H1 (cell line): ENCODE data around the gene S100A14. TPM values are rescaled to one million over a fixed set of nuclear protein-coding genes. Genes with fewer than 3 reads are reported as not detected.

ENCODE experiments used
- CTCF ChIA-PET: fragments of 300-600 bp; sonication (Branson Sonifier 250); formaldehyde crosslinking; loops from one replicate; lab custom pipeline; 2021; ENCODE audit not compliant: partially characterized antibody; lab: Charles Lee
- POLR2A ChIA-PET: fragments of 300-600 bp; sonication (Branson Sonifier 250); formaldehyde crosslinking; loops from one replicate; lab custom pipeline; 2021; ENCODE audit warnings: inconsistent platforms; ENCODE audit not compliant: partially characterized antibody; lab: Charles Lee
- DNase-seq, 2 experiments: peaks; one replicate each; pipeline versions ENCODE4 v3.0.0 to v3.0.0-alpha.2; 2010 to 2022; ENCODE audit warnings: low spot score in 2 of 2, low read depth in 1 of 2, mixed read lengths in 1 of 2
- FAIRE-seq: peaks from 2 replicates; lab custom pipeline; 2011; peaks lifted over from hg19 to GRCh38; lab: Jason Lieb, UNC
- H2AFZ ChIP-seq: 2 replicates; pipeline ENCODE4 v1.8.1; 2012; ENCODE audit warnings: low read length, inconsistent platforms
- H2AK5ac ChIP-seq: 2 replicates; pipeline ENCODE4 v1.6.1; 2013; ENCODE audit warnings: low read depth, low read length
- H2BK120ac ChIP-seq: replicated peaks from 2 replicates; pipeline ENCODE3; 2013; ENCODE audit warnings: low read depth, low read length, inconsistent platforms
- H2BK12ac ChIP-seq: 2 replicates; pipeline ENCODE4 v1.6.1; 2013; ENCODE audit warnings: low read depth, low read length
- H2BK15ac ChIP-seq: 2 replicates; pipeline ENCODE4 v1.6.1; 2013; ENCODE audit warnings: low read length
- H2BK20ac ChIP-seq: 2 replicates; pipeline ENCODE4 v1.6.1; 2013; ENCODE audit warnings: low read length
- H2BK5ac ChIP-seq: 2 replicates; pipeline ENCODE4 v1.6.1; 2013; ENCODE audit warnings: low read depth, low read length
- H3K14ac ChIP-seq: 2 replicates; pipeline ENCODE4 v1.6.1; 2013; ENCODE audit warnings: inconsistent platforms; ENCODE audit not compliant: insufficient read length
- H3K18ac ChIP-seq: 2 replicates; pipeline ENCODE4 v1.6.1; 2013; ENCODE audit warnings: low read length; ENCODE audit errors: extremely low read depth
- H3K23ac ChIP-seq: 2 replicates; pipeline ENCODE4 v1.6.1; 2013; ENCODE audit warnings: inconsistent platforms; ENCODE audit not compliant: insufficient read length
- H3K23me2 ChIP-seq: 2 replicates; pipeline ENCODE4 v1.6.1; 2013; ENCODE audit warnings: low read depth, low read length
- H3K27ac ChIP-seq: 2 replicates; pipeline ENCODE4 v1.6.1; 2011; ENCODE audit warnings: low read depth, low read length, inconsistent platforms
- H3K27me3 ChIP-seq, 4 experiments: replicated peaks in 1 of 4; 1 replicate in 1 of 4; 2 replicates in 3 of 4; pipeline versions ENCODE4 v1.6.1 to v1.8.1; 2011 to 2013; ENCODE audit warnings: low read length in 3 of 4, mild to moderate bottlenecking in 3 of 4, inconsistent platforms in 2 of 4, mixed read lengths in 2 of 4, moderate library complexity in 1 of 4; ENCODE audit not compliant: control insufficient read depth in 3 of 4, insufficient read depth in 3 of 4; ENCODE audit errors: extremely low read depth in 1 of 4
- H3K36me3 ChIP-seq, 4 experiments: 2 replicates each; pipeline versions ENCODE4 v1.6.1 to v1.8.1; 2011 to 2013; ENCODE audit warnings: mild to moderate bottlenecking in 4 of 4, low read length in 3 of 4, moderate library complexity in 2 of 4, control low read depth in 1 of 4, inconsistent platforms in 1 of 4; ENCODE audit not compliant: insufficient read depth in 4 of 4, control insufficient read depth in 2 of 4
- H3K4ac ChIP-seq: replicated peaks from 2 replicates; pipeline ENCODE3; 2013; ENCODE audit warnings: low read length, low read depth, mixed read lengths, inconsistent platforms; ENCODE audit not compliant: insufficient read length
- H3K4me1 ChIP-seq, 4 experiments: replicated peaks in 1 of 4; 1 replicate in 1 of 4; 2 replicates in 3 of 4; pipeline versions ENCODE4 v1.6.1 to v1.8.1; 2011 to 2013; ENCODE audit warnings: low read length in 3 of 4, inconsistent platforms in 2 of 4, mixed read lengths in 1 of 4; ENCODE audit not compliant: insufficient read depth in 4 of 4, control insufficient read depth in 3 of 4
- H3K4me2 ChIP-seq, 2 experiments: 2 replicates each; pipeline versions ENCODE4 v1.6.1 to v1.8.1; 2011 to 2013; ENCODE audit warnings: low read depth in 2 of 2, low read length in 2 of 2, control low read depth in 1 of 2, inconsistent platforms in 1 of 2, mild to moderate bottlenecking in 1 of 2; ENCODE audit not compliant: insufficient read depth in 1 of 2
- H3K4me3 ChIP-seq, 4 experiments: fragments of 200-600, 300-600 bp in 1 of 4; sonication (generic), shearing (Covaris generic), sonication (Bioruptor Twin) in 1 of 4; 2 replicates each; pipeline versions ENCODE4 v1.5.1 to v1.8.1; 2011 to 2016; ENCODE audit warnings: low read length in 4 of 4, low read depth in 3 of 4, control low read depth in 2 of 4, inconsistent platforms in 2 of 4, mild to moderate bottlenecking in 2 of 4, mixed read lengths in 1 of 4, moderate library complexity in 1 of 4; ENCODE audit not compliant: insufficient read depth in 2 of 4; ENCODE audit errors: extremely low read depth in 1 of 4
- H3K56ac ChIP-seq: replicated peaks from 2 replicates; pipeline ENCODE3; 2013; ENCODE audit warnings: low read depth, mild to moderate bottlenecking, mixed read lengths, low read length, inconsistent platforms; ENCODE audit not compliant: insufficient read length
- H3K79me1 ChIP-seq: 2 replicates; pipeline ENCODE4 v1.6.1; 2013; ENCODE audit warnings: low read depth, low read length, control low read depth
- H3K79me2 ChIP-seq, 2 experiments: 2 replicates each; pipeline versions ENCODE4 v1.6.1 to v1.8.1; 2012 to 2013; ENCODE audit warnings: low read length in 2 of 2, mild to moderate bottlenecking in 2 of 2, inconsistent platforms in 1 of 2; ENCODE audit not compliant: insufficient read depth in 2 of 2, control insufficient read depth in 1 of 2
- H3K9ac ChIP-seq, 4 experiments: replicated peaks in 1 of 4; 1 replicate in 1 of 4; 2 replicates in 3 of 4; pipeline versions ENCODE4 v1.6.1 to v1.8.1; 2011 to 2013; ENCODE audit warnings: low read depth in 3 of 4, low read length in 3 of 4, control low read depth in 2 of 4, mild to moderate bottlenecking in 2 of 4, moderate library complexity in 2 of 4, inconsistent platforms in 1 of 4; ENCODE audit errors: extremely low read depth in 1 of 4
- H3K9me3 ChIP-seq, 2 experiments: 2 replicates each; pipeline versions ENCODE4 v1.6.1 to v1.8.1; 2012 to 2013; ENCODE audit warnings: mild to moderate bottlenecking in 2 of 2, moderate library complexity in 2 of 2, control low read depth in 1 of 2, inconsistent platforms in 1 of 2, low read depth in 1 of 2, low read length in 1 of 2, mixed read lengths in 1 of 2; ENCODE audit not compliant: insufficient read depth in 2 of 2
- H4K20me1 ChIP-seq, 2 experiments: replicated peaks in 1 of 2; 2 replicates each; pipeline versions ENCODE3 to v1.8.1; 2011 to 2013; ENCODE audit warnings: inconsistent platforms in 2 of 2, low read length in 2 of 2, mild to moderate bottlenecking in 1 of 2; ENCODE audit not compliant: insufficient read depth in 2 of 2, control insufficient read depth in 1 of 2
- H4K5ac ChIP-seq: 2 replicates; pipeline ENCODE4 v1.6.1; 2013; ENCODE audit warnings: low read length, low read depth, mixed read lengths, inconsistent platforms; ENCODE audit not compliant: insufficient read length
- H4K8ac ChIP-seq: 2 replicates; pipeline ENCODE4 v1.8.0; 2013; ENCODE audit warnings: mild to moderate bottlenecking, moderate library complexity, low read length, inconsistent platforms; ENCODE audit not compliant: insufficient read depth; ENCODE audit errors: extremely low read depth
- H4K91ac ChIP-seq: replicated peaks from 2 replicates; pipeline ENCODE3; 2013; ENCODE audit warnings: low read length, mixed read lengths, inconsistent platforms; ENCODE audit not compliant: insufficient read length
- CBX5 ChIP-seq: fragments of 300-800, 300-1000 bp; sonication (generic); IDR thresholded peaks from 2 replicates; pipeline ENCODE4 v1.7.1; 2016; ENCODE audit warnings: antibody characterized with exemption, low read length, low read depth
- EGR1 ChIP-seq: IDR thresholded peaks from 2 replicates; pipeline ENCODE4 v1.6.1; 2011; ENCODE audit warnings: low read depth, low read length, borderline replicate concordance
- GABPA ChIP-seq: IDR thresholded peaks from 2 replicates; pipeline ENCODE4 v1.6.1; 2011; ENCODE audit warnings: mild to moderate bottlenecking, low read length, moderate library complexity, borderline replicate concordance; ENCODE audit not compliant: insufficient read depth
- JUN ChIP-seq: IDR thresholded peaks from 2 replicates; pipeline ENCODE4 v1.6.1; 2011; ENCODE audit warnings: low read depth, mild to moderate bottlenecking, improper control_type of control experiment, low read length
- KDM1A ChIP-seq: fragments of 200-600, 300-600 bp; sonication (generic); IDR thresholded peaks from 2 replicates; pipeline ENCODE4 v1.7.1; 2016; ENCODE audit warnings: mild to moderate bottlenecking, low read length, borderline replicate concordance
- RBBP5 ChIP-seq: IDR thresholded peaks from 2 replicates; pipeline ENCODE4 v1.7.1; 2012; ENCODE audit warnings: low read depth, mild to moderate bottlenecking, inconsistent platforms, low read length, moderate library complexity, borderline replicate concordance
- RFX5 ChIP-seq: IDR thresholded peaks from 2 replicates; pipeline ENCODE4 v1.6.1; 2011; ENCODE audit warnings: low read depth, low read length, improper control_type of control experiment, borderline replicate concordance
- SIN3A ChIP-seq, 2 experiments: IDR thresholded peaks in 1 of 2; conservative IDR thresholded peaks in 1 of 2; 2 replicates each; pipeline ENCODE4 v1.6.1; 2011 to 2012; ENCODE audit warnings: low read length in 2 of 2, improper control_type of control experiment in 1 of 2, low read depth in 1 of 2, mild to moderate bottlenecking in 1 of 2
- SIX5 ChIP-seq: IDR thresholded peaks from 2 replicates; pipeline ENCODE4 v1.6.1; 2011; ENCODE audit warnings: mild to moderate bottlenecking, low read depth, low read length
- TAF7 ChIP-seq: optimal IDR thresholded peaks from 2 replicates; pipeline ENCODE3; 2011; ENCODE audit warnings: low read depth, mild to moderate bottlenecking, inconsistent platforms, low read length, moderate library complexity, borderline replicate concordance
- TCF12 ChIP-seq: IDR thresholded peaks from 2 replicates; pipeline ENCODE4 v1.6.1; 2011; ENCODE audit warnings: low read depth, mild to moderate bottlenecking, low read length
- USF2 ChIP-seq: IDR thresholded peaks from 2 replicates; pipeline ENCODE4 v1.6.1; 2011; ENCODE audit warnings: low read length, improper control_type of control experiment
- WGBS, 2 experiments: shearing (Covaris generic) in 1 of 2; methylation state at CpG; one replicate each; pipeline versions ENCODE4 v1.1.6 to v1.1.7; 2013 to 2015; ENCODE audit warnings: low lambda C conversion rate in 2 of 2, mixed read lengths in 2 of 2, inconsistent platforms in 1 of 2, low coverage in 1 of 2, missing lambda C conversion rate in 1 of 2; ENCODE audit not compliant: insufficient replicate concordance in 2 of 2, insufficient coverage in 1 of 2, insufficient read length in 1 of 2; ENCODE audit errors: extremely low coverage in 1 of 2, missing lambda C conversion rate in 1 of 2; 5-methylcytosine and 5-hydroxymethylcytosine counted together
- polyA plus RNA-seq, 7 experiments: library from polyadenylated mRNA; depleted of rRNA in 3 of 7; stranded (reverse) in 5 of 7; unstranded in 2 of 7; fragments of >200 nt in 5 of 7; fragments of 200-250 nt in 2 of 7; gene quantifications; 1 replicate in 5 of 7; 2 replicates in 1 of 7; 4 replicates in 1 of 7; pipeline versions ENCODE4 v1.2.1 to v1.2.3, GENCODE V29; 2011 to 2013; ENCODE audit warnings: missing spikeins in 2 of 7, mixed read lengths in 2 of 7
- total RNA-seq: library from RNA; stranded (reverse); fragmentation: NEBNext Ultra II Directional; extraction: Animal tissue kit (Norgen Biotek cat#: 25700); gene quantifications from 2 replicates; pipeline ENCODE4 v1.2.1, GENCODE V29; 2021

The S100A14 gene
- total and polyA plus RNA-seq, 2 of the 8 experiments (the other 6 are each of a cell fraction or from before 2014, with no cell fraction given), result 1.4 to 5.3 TPM

DNA sequence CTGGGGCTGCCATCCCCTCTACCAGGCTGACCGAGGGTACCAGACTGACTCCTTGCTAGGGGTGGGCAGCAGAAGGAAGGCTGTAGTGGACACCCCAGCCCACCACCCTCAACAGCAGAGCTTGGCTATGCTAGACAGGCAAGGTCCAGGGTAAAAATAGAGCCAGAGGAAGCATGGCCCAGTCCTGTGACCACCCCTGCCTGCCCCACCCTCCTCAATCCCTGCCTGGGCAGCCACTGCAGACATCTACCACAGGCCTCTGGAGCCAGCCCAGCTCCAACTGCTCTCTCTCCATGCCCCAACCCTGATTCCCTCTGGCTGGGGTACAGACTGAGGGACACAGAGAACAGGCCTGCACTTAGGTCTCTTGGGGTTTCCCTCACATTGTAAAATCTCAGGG is 13.8 kb upstream of the S100A14 start:
- Histone ChIP-seq H3K79me1 (no peaks in the 10 kb centered on the region), H2BK120ac (no peak overlapping the region), H2BK5ac (peak overlapping the region; percentile 22; the same call in 1 of the 2 replicates), H2BK20ac (no peak overlapping the region), H2BK15ac (no peak overlapping the region), H4K20me1 (no peaks in the 10 kb centered on the region), H3K36me3 (peaks cover 0 to 4% (median 1%) of the 10 kb centered on the region in 4 experiments; a peak in 3 of 8 replicates), H2BK12ac (peak overlapping the region; percentile 46; the same call in 1 of the 2 replicates), H3K27ac (no peak overlapping the region), H2AK5ac (no peak overlapping the region), H4K91ac (no peak overlapping the region), H4K5ac (no peak overlapping the region), H3K4me1 (peaks cover 0 to 16% (median 11%) of the 10 kb centered on the region in 4 experiments; a peak in 6 of 7 replicates), H2AFZ (no peak overlapping the region), H3K9me3 (no peaks in the 10 kb centered on the region), H3K79me2 (peaks cover 0 to 6% of the 10 kb centered on the region in 2 experiments; a peak in 2 of 4 replicates), H3K56ac (no peak overlapping the region), H3K4me3 (no peak overlapping the region), H3K9ac (no peak overlapping the region), H3K23me2 (peaks cover 7% of the 10 kb centered on the region), H3K4ac (no peak overlapping the region), H3K27me3 (no peaks in the 10 kb centered on the region), H3K4me2 (no peak overlapping the region), H3K23ac (no peak overlapping the region), H3K14ac (no peak overlapping the region), H3K18ac (no peak overlapping the region), H4K8ac (no peak overlapping the region; the same call in 1 of the 2 replicates)
- ChIA-PET CTCF (interaction anchor here (0.8 to 10.2 kb wide), 15 partner anchors 9 to 143 kb away, joined by 3 to 115 read pairs (median 16); partner anchors contain the start of genes S100A14, S100A16 and S100A6), POLR2A (interaction anchor here (0.6 to 15.6 kb wide), 9 partner anchors 9 to 361 kb away, joined by 3 to 261 read pairs (median 3); partner anchors contain the start of genes RPS27, S100A14 and S100A16)
- no peak for FAIRE-seq
- WGBS, 2 experiments, result 83% methylated on average over 1 of the region's 1 CpG; no CpG with 5 or more reads in 1 of the 2 experiments
- DNase-seq, result no peak
- TF ChIP-seq RFX5 (no peak), CBX5 (no peak), TCF12 (no peak), SIX5 (no peak), RBBP5 (no peak), KDM1A (no peak), TAF7 (no peak), EGR1 (no peak), JUN (no peak), GABPA (no peak), USF2 (no peak), SIN3A (conservative IDR thresholded peaks at IDR 0.05 in 1 of 2, IDR thresholded peaks at IDR 0.05 in 1 of 2; ENCODE audit: low read depth in 1 of 2, low read length in 2 of 2) (no peak)
